Astrocyte (in vitro differentiated cells and primary cell): Measurements from ENCODE around the gene MDH1. TPM values are rescaled to one million over a fixed set of nuclear protein-coding genes. Genes with fewer than 3 reads are reported as not detected.
"Not testable (repeated sequence)": the region's sequence is repeated elsewhere in the genome, so short reads cannot be mapped to it uniquely, and the experiment has no call there.

Source experiments
- DNase-seq: peaks from one replicate; pipeline ENCODE4 v3.0.0-alpha.2; 2010; ENCODE audit warnings: low read depth
- FAIRE-seq: peaks from 2 replicates; lab custom pipeline; 2011; peaks lifted over from hg19 to GRCh38; lab: Jason Lieb, UNC
- H2AFZ ChIP-seq: 2 replicates; pipeline ENCODE4 v1.6.0; 2012; ENCODE audit warnings: low read depth, low read length, inconsistent platforms
- H3K27ac ChIP-seq: 2 replicates; pipeline ENCODE4 v1.5.1; 2011; ENCODE audit warnings: low read depth, low read length, inconsistent platforms
- H3K27me3 ChIP-seq: 2 replicates; pipeline ENCODE4 v1.6.0; 2011; ENCODE audit warnings: low read length, inconsistent platforms; ENCODE audit not compliant: insufficient read depth
- H3K36me3 ChIP-seq: 2 replicates; pipeline ENCODE4 v1.5.1; 2011; ENCODE audit warnings: low read length, inconsistent platforms; ENCODE audit not compliant: insufficient read depth
- H3K4me1 ChIP-seq: 2 replicates; pipeline ENCODE4 v1.5.1; 2011; ENCODE audit warnings: low read length, inconsistent platforms; ENCODE audit not compliant: insufficient read depth
- H3K4me2 ChIP-seq: 2 replicates; pipeline ENCODE4 v1.6.0; 2012; ENCODE audit warnings: low read length, inconsistent platforms
- H3K4me3 ChIP-seq: 2 replicates; pipeline ENCODE4 v1.5.1; 2011; ENCODE audit warnings: low read depth, mild to moderate bottlenecking, low read length, inconsistent platforms; ENCODE audit not compliant: insufficient read depth
- H3K79me2 ChIP-seq: 2 replicates; pipeline ENCODE4 v1.6.0; 2012; ENCODE audit warnings: mild to moderate bottlenecking, low read length, inconsistent platforms; ENCODE audit not compliant: insufficient read depth
- H3K9ac ChIP-seq: 2 replicates; pipeline ENCODE4 v1.6.0; 2012; ENCODE audit warnings: mild to moderate bottlenecking, low read length, inconsistent platforms
- H3K9me3 ChIP-seq: 2 replicates; pipeline ENCODE4 v1.5.1; 2012; ENCODE audit warnings: low read depth, mild to moderate bottlenecking, low read length, inconsistent platforms; ENCODE audit not compliant: insufficient read depth
- H4K20me1 ChIP-seq: 2 replicates; pipeline ENCODE4 v1.6.0; 2012; ENCODE audit warnings: low read length, inconsistent platforms; ENCODE audit not compliant: insufficient read depth
- H3K27ac Mint-ChIP-seq: one replicate; pipeline ENCODE4 v1.8.0; 2021; ENCODE audit warnings: mild to moderate bottlenecking, mixed read lengths; ENCODE audit not compliant: unreplicated experiment
- H3K27me3 Mint-ChIP-seq: one replicate; pipeline ENCODE4 v1.8.0; 2021; ENCODE audit warnings: low read depth, mixed read lengths; ENCODE audit not compliant: unreplicated experiment
- H3K36me3 Mint-ChIP-seq: one replicate; pipeline ENCODE4 v1.8.0; 2021; ENCODE audit warnings: low read depth, mixed read lengths; ENCODE audit not compliant: unreplicated experiment
- H3K4me1 Mint-ChIP-seq: one replicate; pipeline ENCODE4 v1.8.0; 2021; ENCODE audit warnings: low read depth, mixed read lengths; ENCODE audit not compliant: unreplicated experiment
- H3K4me3 Mint-ChIP-seq: one replicate; pipeline ENCODE4 v1.8.0; 2021; ENCODE audit warnings: mild to moderate bottlenecking, moderate library complexity, mixed read lengths; ENCODE audit not compliant: unreplicated experiment
- H3K9me3 Mint-ChIP-seq: one replicate; pipeline ENCODE4 v1.8.0; 2021; ENCODE audit warnings: mild to moderate bottlenecking, mixed read lengths; ENCODE audit not compliant: unreplicated experiment
- CTCF ChIP-seq: IDR thresholded peaks from 2 replicates; pipeline ENCODE4 v1.5.1; 2011; ENCODE audit warnings: low read depth, mild to moderate bottlenecking, inconsistent platforms, low read length, moderate library complexity; ENCODE audit not compliant: insufficient read depth
- EZH2 ChIP-seq: IDR thresholded peaks from 2 replicates; pipeline ENCODE4 v1.6.1; 2012; ENCODE audit warnings: mild to moderate bottlenecking, low read length, inconsistent platforms; ENCODE audit not compliant: insufficient read depth
- total RNA-seq: library from RNA; stranded (reverse); gene quantifications from 2 replicates; pipeline ENCODE4 v1.2.1, GENCODE V29; 2021

The MDH1 gene
- total RNA-seq, 1 donor from 2014 or later, result 175 TPM

GRCh38 chr2:63572001-63572400 lies 16.8 kb upstream of the MDH1 start:
- FAIRE-seq, result no peak

GRCh38 chr2:63573026-63573425 lies 15.7 kb upstream of the MDH1 start:
- H2AFZ ChIP-seq, DNase-seq, H3K4me3 Mint-ChIP-seq, H3K4me3 ChIP-seq, H3K4me1 Mint-ChIP-seq, H3K27me3 Mint-ChIP-seq, H3K36me3 ChIP-seq, H3K9me3 ChIP-seq, H3K4me1 ChIP-seq, H3K9ac ChIP-seq, H4K20me1 ChIP-seq, H3K27ac ChIP-seq, H3K27me3 ChIP-seq, FAIRE-seq, H3K27ac Mint-ChIP-seq, H3K9me3 Mint-ChIP-seq, H3K4me2 ChIP-seq, H3K36me3 Mint-ChIP-seq: not testable (repeated sequence)
- H3K79me2 ChIP-seq, result peaks cover 10% of the 10 kb centered on the region

More at GRCh38 chr2:63572001-63572400, 16.8 kb upstream of the MDH1 start:
- Histone ChIP-seq H3K27me3 (no peaks in the 10 kb centered on the region), H2AFZ (no peak overlapping the region), H3K9ac (no peak overlapping the region), H3K27ac (no peak overlapping the region), H4K20me1 (no peaks in the 10 kb centered on the region), H3K4me1 (no peaks in the 10 kb centered on the region), H3K4me3 (no peak overlapping the region), H3K36me3 (no peaks in the 10 kb centered on the region), H3K79me2 (peaks cover 10% of the 10 kb centered on the region), H3K4me2 (no peak overlapping the region), H3K9me3 (no peaks in the 10 kb centered on the region)
- Mint-ChIP-seq H3K27ac (peak overlapping the region; percentile 29), H3K9me3 (peaks cover 7% of the 10 kb centered on the region), H3K4me3 (no peak overlapping the region), H3K36me3 (peaks cover 2% of the 10 kb centered on the region), H3K4me1 (no peaks in the 10 kb centered on the region), H3K27me3 (no peaks in the 10 kb centered on the region)
- no peak for DNase-seq
- TF ChIP-seq EZH2 (no peak), CTCF (no peak)

- H3K9me3 ChIP-seq, H3K4me1 ChIP-seq, H3K27ac Mint-ChIP-seq, H3K4me2 ChIP-seq, H3K9ac ChIP-seq, H3K36me3 ChIP-seq, H2AFZ ChIP-seq, H3K27ac ChIP-seq, DNase-seq, H3K27me3 ChIP-seq, FAIRE-seq, H3K4me3 Mint-ChIP-seq, H3K4me1 Mint-ChIP-seq, H3K27me3 Mint-ChIP-seq, H3K4me3 ChIP-seq, H3K36me3 Mint-ChIP-seq, H3K9me3 Mint-ChIP-seq, H4K20me1 ChIP-seq: not testable (repeated sequence)
- H3K79me2 ChIP-seq, result peaks cover 12% of the 10 kb centered on the region
Observed at GRCh38 chr2:63573726-63574345, 14.9 kb upstream of the MDH1 start.
